Thymus (tissue), 11 donors: Measurements from ENCODE around the gene USP34. TPM values are rescaled to one million over a fixed set of nuclear protein-coding genes. Genes with fewer than 3 reads are reported as not detected.

ENCODE experiments used
- DNase-seq, 9 donors: peaks; one replicate each; pipeline ENCODE4 v3.0.0-alpha.2; 2013; ENCODE audit warnings: low spot score in 9 of 9, low read depth in 6 of 9, missing footprints in 1 of 9
- H3K27ac ChIP-seq, 2 donors: one replicate each; pipeline ENCODE4 v1.5.1; 2013; ENCODE audit warnings: control low read depth in 1 of 2, low read depth in 1 of 2, low read length in 1 of 2, mild to moderate bottlenecking in 1 of 2, moderate library complexity in 1 of 2
- H3K27me3 ChIP-seq, 2 donors: one replicate each; pipeline ENCODE4 v1.5.1; 2013; ENCODE audit warnings: low read length in 1 of 2; ENCODE audit not compliant: control insufficient read depth in 2 of 2, insufficient read depth in 1 of 2
- H3K36me3 ChIP-seq, 2 donors: one replicate each; pipeline ENCODE4 v1.5.1; 2013; ENCODE audit warnings: low read length in 1 of 2, mild to moderate bottlenecking in 1 of 2, moderate library complexity in 1 of 2; ENCODE audit not compliant: control insufficient read depth in 2 of 2, insufficient read depth in 2 of 2
- H3K4me1 ChIP-seq, 2 donors: one replicate each; pipeline ENCODE4 v1.5.1; 2013; ENCODE audit warnings: low read length in 2 of 2; ENCODE audit not compliant: control insufficient read depth in 2 of 2, insufficient read depth in 2 of 2
- H3K4me3 ChIP-seq, 2 donors: one replicate each; pipeline ENCODE4 v1.5.1; 2013; ENCODE audit warnings: low read length in 2 of 2, control low read depth in 1 of 2, mild to moderate bottlenecking in 1 of 2
- H3K9me3 ChIP-seq, 2 donors: one replicate each; pipeline ENCODE4 v1.5.1; 2013; ENCODE audit warnings: low read length in 1 of 2, mild to moderate bottlenecking in 1 of 2; ENCODE audit not compliant: control insufficient read depth in 2 of 2, insufficient read depth in 1 of 2
- WGBS: extraction: QIAGEN DNeasy Blood & Tissue Kit; methylation state at CpG from one replicate; pipeline ENCODE4 v1.1.7; 2013; 5-methylcytosine and 5-hydroxymethylcytosine counted together
- polyA plus RNA-seq: library from polyadenylated mRNA; stranded (reverse); fragments of 200-250 nt; gene quantifications from one replicate; pipeline ENCODE4 v1.2.3, GENCODE V29; 2013
- total RNA-seq: library from RNA; stranded (reverse); fragments of 120-200 nt; gene quantifications from one replicate; pipeline ENCODE4 v1.2.4, GENCODE V29; 2013
- donor health status: healthy.

USP34 gene
- total and polyA plus RNA-seq, 2 donors = 54.5 to 102 TPM

- Histone ChIP-seq H3K27me3 (no peaks in the 10 kb centered on the region), H3K4me3 (no peak overlapping the region), H3K27ac (no peak overlapping the region), H3K9me3 (peaks cover 0 to 3% of the 10 kb centered on the region in 2 donors), H3K36me3 (peaks cover 10 to 38% of the 10 kb centered on the region in 2 donors), H3K4me1 (no peaks in the 10 kb centered on the region)
- WGBS = over 99% methylated on average over 4 of the region's 4 CpGs
- DNase-seq = no peak
Observed at GRCh38 chr2:61268249-61268648, 202.6 kb downstream of the USP34 start.

GRCh38 chr2:61266632-61267505 lies 204.0 kb downstream of the USP34 start:
- no peak overlapping the region for H3K4me3 ChIP-seq
- H3K4me1 ChIP-seq = no peaks in the 10 kb centered on the region
- no peak overlapping the region for H3K27ac ChIP-seq
- H3K36me3 ChIP-seq = peaks cover 14 to 42% of the 10 kb centered on the region in 2 donors
- DNase-seq = no peak
- WGBS = 97% methylated on average over 7 of the region's 7 CpGs
- H3K27me3 ChIP-seq = no peaks in the 10 kb centered on the region
- H3K9me3 ChIP-seq = peaks cover 0 to 3% of the 10 kb centered on the region in 2 donors

GRCh38 chr2:61263830-61264229 lies 207.1 kb downstream of the USP34 start:
- H3K27me3 ChIP-seq = no peaks in the 10 kb centered on the region
- H3K4me3 ChIP-seq = no peak overlapping the region
- WGBS = 71% methylated on average over 2 of the region's 2 CpGs
- H3K36me3 ChIP-seq = peaks cover 16 to 43% of the 10 kb centered on the region in 2 donors
- no peak for DNase-seq
- H3K9me3 ChIP-seq = no peaks in the 10 kb centered on the region
- no peaks in the 10 kb centered on the region for H3K4me1 ChIP-seq
- H3K27ac ChIP-seq = no peak overlapping the region

GRCh38 chr2:61262699-61263098 lies 208.2 kb downstream of the USP34 start:
- Histone ChIP-seq H3K4me3 (no peak overlapping the region), H3K36me3 (peaks cover 18 to 46% of the 10 kb centered on the region in 2 donors), H3K4me1 (no peaks in the 10 kb centered on the region), H3K27ac (no peak overlapping the region), H3K9me3 (no peaks in the 10 kb centered on the region), H3K27me3 (no peaks in the 10 kb centered on the region)
- DNase-seq = no peak
- 97% methylated on average over 5 of the region's 5 CpGs for WGBS

- peaks cover 15 to 42% of the 10 kb centered on the region in 2 donors for H3K36me3 ChIP-seq
- no peak overlapping the region for H3K27ac ChIP-seq
- no peaks in the 10 kb centered on the region for H3K4me1 ChIP-seq
- no peak overlapping the region for H3K4me3 ChIP-seq
- 98% methylated on average over 7 of the region's 7 CpGs for WGBS
- DNase-seq = no peak
- H3K27me3 ChIP-seq = no peaks in the 10 kb centered on the region
- no peaks in the 10 kb centered on the region for H3K9me3 ChIP-seq
Observed at GRCh38 chr2:61257446-61257845, 213.4 kb downstream of the USP34 start.

GRCh38 chr2:61255580-61256437 lies 215.1 kb downstream of the USP34 start:
- Histone ChIP-seq H3K9me3 (no peaks in the 10 kb centered on the region), H3K27ac (no peak overlapping the region), H3K27me3 (no peaks in the 10 kb centered on the region), H3K4me1 (no peaks in the 10 kb centered on the region), H3K36me3 (peaks cover 12 to 45% of the 10 kb centered on the region in 2 donors), H3K4me3 (no peak overlapping the region)
- DNase-seq = no peak
- 99% methylated on average over 5 of the region's 5 CpGs for WGBS

- Histone ChIP-seq H3K4me3 (no peak overlapping the region), H3K36me3 (peaks cover 11 to 55% of the 10 kb centered on the region in 2 donors), H3K27me3 (no peaks in the 10 kb centered on the region), H3K4me1 (no peaks in the 10 kb centered on the region), H3K9me3 (no peaks in the 10 kb centered on the region), H3K27ac (no peak overlapping the region)
- 97% methylated on average over 5 of the region's 5 CpGs for WGBS
- no peak for DNase-seq
Observed at GRCh38 chr2:61254536-61254935, 216.4 kb downstream of the USP34 start.

- H3K9me3 ChIP-seq = no peaks in the 10 kb centered on the region
- DNase-seq = no peak
- H3K4me1 ChIP-seq = no peaks in the 10 kb centered on the region
- H3K27ac ChIP-seq = no peak overlapping the region
- no peaks in the 10 kb centered on the region for H3K27me3 ChIP-seq
- peaks cover 2 to 48% of the 10 kb centered on the region in 2 donors for H3K36me3 ChIP-seq
- H3K4me3 ChIP-seq = no peak overlapping the region
- WGBS = 97% methylated on average over 4 of the region's 4 CpGs
Observed at GRCh38 chr2:61253136-61253535, 217.8 kb downstream of the USP34 start.

- H3K27ac ChIP-seq = no peak overlapping the region
- H3K36me3 ChIP-seq = peaks cover 11 to 59% of the 10 kb centered on the region in 2 donors
- DNase-seq = no peak
- no peaks in the 10 kb centered on the region for H3K9me3 ChIP-seq
- H3K27me3 ChIP-seq = no peaks in the 10 kb centered on the region
- no peak overlapping the region for H3K4me3 ChIP-seq
- H3K4me1 ChIP-seq = no peaks in the 10 kb centered on the region
- WGBS = over 99% methylated on average over 2 of the region's 2 CpGs
Observed at GRCh38 chr2:61252031-61252430, 218.9 kb downstream of the USP34 start.
